Skeletal muscle satellite cell (primary cell): ENCODE measurements around the gene AFAP1L2.
"Not testable (repeated sequence)": the region's sequence is repeated elsewhere in the genome, so short reads cannot be mapped to it uniquely, and the experiment has no call there.

Experiments used
- H3K27me3 ChIP-seq: 2 replicates; pipeline ENCODE4 v1.7.0; 2013; ENCODE audit warnings: low read length; ENCODE audit not compliant: control insufficient read depth, insufficient read depth
- H3K36me3 ChIP-seq: 2 replicates; pipeline ENCODE4 v1.7.0; 2013; ENCODE audit warnings: mild to moderate bottlenecking, control low read depth, low read length; ENCODE audit not compliant: insufficient read depth
- H3K4me1 ChIP-seq: 2 replicates; pipeline ENCODE4 v1.7.0; 2013; ENCODE audit warnings: low read length; ENCODE audit not compliant: control insufficient read depth, insufficient read depth
- H3K4me2 ChIP-seq: 2 replicates; pipeline ENCODE4 v1.7.0; 2013; ENCODE audit warnings: mild to moderate bottlenecking, low read length
- H3K4me3 ChIP-seq: 2 replicates; pipeline ENCODE4 v1.7.0; 2013; ENCODE audit warnings: low read length
- H3K9ac ChIP-seq: 2 replicates; pipeline ENCODE4 v1.7.0; 2013; ENCODE audit warnings: mild to moderate bottlenecking, low read depth, low read length, moderate library complexity
- H3K9me3 ChIP-seq: replicated peaks from 2 replicates; pipeline ENCODE4 v1.7.0; 2013; ENCODE audit warnings: mild to moderate bottlenecking, control low read depth, low read length

AFAP1L2 gene

DNA sequence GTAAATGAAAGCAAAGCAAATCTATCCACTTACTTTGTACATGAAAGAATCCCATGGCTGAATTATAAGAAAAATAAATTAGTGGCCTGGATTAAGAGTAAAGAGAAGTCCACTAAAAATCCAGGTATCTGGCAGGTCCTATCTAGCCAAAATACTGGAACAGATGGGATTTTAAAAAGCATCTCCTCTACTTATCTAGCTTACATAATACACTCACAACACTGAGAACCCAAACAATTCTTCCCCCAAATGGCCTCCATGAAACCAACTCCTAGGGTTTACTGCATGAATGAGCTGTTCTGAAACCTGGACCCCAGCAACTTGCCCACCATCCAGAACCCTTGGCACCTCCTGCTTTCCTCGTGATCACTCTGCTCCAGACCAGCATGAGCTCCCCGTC, 61.3 kb downstream of the AFAP1L2 start:
- Histone ChIP-seq H3K4me1 (no peaks in the 10 kb centered on the region), H3K9ac (no peak overlapping the region), H3K36me3 (no peaks in the 10 kb centered on the region), H3K27me3 (peaks cover 22% of the 10 kb centered on the region), H3K4me3 (no peak overlapping the region), H3K9me3 (no peaks in the 10 kb centered on the region), H3K4me2 (no peak overlapping the region)

DNA sequence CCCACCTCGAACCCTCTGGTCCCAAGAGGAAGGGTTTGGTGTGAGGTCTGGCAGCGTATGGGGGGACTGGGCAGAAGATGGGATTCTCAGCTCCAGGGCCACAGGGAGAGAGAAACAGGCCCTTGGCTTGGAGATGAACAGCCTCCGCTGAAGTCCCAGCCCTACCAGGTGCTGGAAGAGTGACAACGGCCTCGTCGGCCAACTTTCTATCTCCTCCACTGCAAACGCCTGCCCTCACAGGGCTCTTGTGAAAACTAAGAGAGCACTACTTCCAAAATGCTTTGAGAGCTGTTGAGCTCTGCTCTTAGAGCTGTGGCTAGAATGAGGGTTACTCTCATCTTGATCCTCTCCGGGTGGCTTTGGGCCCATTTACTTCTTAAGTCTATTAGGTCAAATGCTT, 63.5 kb downstream of the AFAP1L2 start:
- Histone ChIP-seq H3K36me3 (no peaks in the 10 kb centered on the region), H3K4me3 (no peak overlapping the region), H3K9me3 (no peaks in the 10 kb centered on the region), H3K4me2 (no peak overlapping the region), H3K27me3 (peaks cover 37% of the 10 kb centered on the region), H3K4me1 (no peaks in the 10 kb centered on the region), H3K9ac (no peak overlapping the region)

DNA sequence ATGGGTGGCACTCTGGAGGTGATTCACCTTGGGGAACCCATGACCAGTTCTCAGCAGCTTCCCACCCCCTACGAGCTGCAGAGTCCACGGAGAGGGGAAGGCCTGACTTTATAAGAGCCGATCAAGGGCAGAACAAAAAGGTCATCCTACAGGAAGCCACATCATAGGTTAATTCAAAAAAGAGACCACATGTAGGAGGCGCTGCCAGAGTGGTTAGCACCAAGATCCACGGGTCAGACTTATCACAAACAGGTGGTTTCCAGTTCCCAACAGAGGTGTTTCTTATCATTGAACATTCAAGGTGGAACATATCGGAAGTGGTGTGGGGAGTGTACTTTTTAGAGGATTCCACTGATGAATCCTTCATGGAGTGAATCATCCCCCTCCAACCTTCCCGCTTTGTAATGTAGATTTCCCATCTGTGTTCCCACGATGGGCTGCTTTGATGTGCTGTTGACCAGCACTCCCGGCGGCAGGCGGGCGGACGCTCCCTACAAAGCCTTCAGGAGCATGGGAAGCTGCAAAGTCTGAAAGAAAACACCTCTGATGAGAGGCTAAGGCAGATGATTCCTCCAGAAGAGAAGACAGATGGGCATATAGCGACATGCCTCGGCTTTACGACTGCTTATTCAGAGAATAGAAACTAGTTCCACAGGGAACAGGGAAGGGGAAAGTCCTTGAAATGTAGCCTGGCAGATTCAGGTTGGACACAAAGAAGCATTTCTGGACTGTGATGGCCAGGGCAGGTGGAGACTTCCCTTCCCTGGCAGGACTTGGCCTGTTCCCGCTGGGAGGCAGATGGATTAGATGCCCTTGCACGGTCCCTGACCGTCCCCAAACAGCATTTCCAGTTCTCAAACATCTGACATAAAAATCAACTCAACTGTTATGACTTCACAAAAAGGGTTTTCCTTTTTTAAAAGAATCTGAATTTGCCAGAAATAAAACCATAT, 66.5 kb downstream of the AFAP1L2 start:
- Histone ChIP-seq H3K36me3 (no peaks in the 10 kb centered on the region), H3K27me3 (peaks cover 52% of the 10 kb centered on the region), H3K4me2 (no peak overlapping the region), H3K4me1 (no peaks in the 10 kb centered on the region), H3K4me3 (no peak overlapping the region), H3K9me3 (no peaks in the 10 kb centered on the region), H3K9ac (no peak overlapping the region)

GRCh38 chr10:114336823-114337509, 67.3 kb downstream of the AFAP1L2 start:
- no peaks in the 10 kb centered on the region for H3K36me3 ChIP-seq
- H3K27me3 ChIP-seq: peaks cover 48% of the 10 kb centered on the region
- no peaks in the 10 kb centered on the region for H3K9me3 ChIP-seq
- no peak overlapping the region for H3K9ac ChIP-seq
- H3K4me3 ChIP-seq: no peak overlapping the region
- H3K4me1 ChIP-seq: no peaks in the 10 kb centered on the region
- no peak overlapping the region for H3K4me2 ChIP-seq

DNA sequence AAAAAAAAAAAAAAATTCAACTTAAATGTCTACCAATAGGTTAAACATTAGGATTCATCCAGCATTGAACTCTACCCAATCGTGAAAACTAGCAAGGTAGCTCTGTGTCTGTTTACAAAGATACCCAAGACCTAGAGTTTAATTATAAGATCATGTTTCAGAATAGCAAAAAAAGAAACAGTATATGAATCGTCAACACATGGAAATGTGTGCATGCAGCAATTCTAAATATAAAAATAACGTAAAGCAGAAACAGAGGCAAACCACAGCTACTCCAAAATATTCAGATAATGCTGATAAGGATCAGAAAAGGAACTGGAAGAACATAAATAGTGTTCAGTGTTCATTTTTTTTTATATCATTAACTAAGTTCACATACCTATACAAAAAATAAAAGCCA, 68.7 kb downstream of the AFAP1L2 start:
- Histone ChIP-seq H3K27me3 (peaks cover 40% of the 10 kb centered on the region), H3K4me3 (no peak overlapping the region), H3K4me1 (no peaks in the 10 kb centered on the region), H3K9me3 (no peaks in the 10 kb centered on the region), H3K36me3 (no peaks in the 10 kb centered on the region), H3K9ac (no peak overlapping the region), H3K4me2 (no peak overlapping the region)

DNA sequence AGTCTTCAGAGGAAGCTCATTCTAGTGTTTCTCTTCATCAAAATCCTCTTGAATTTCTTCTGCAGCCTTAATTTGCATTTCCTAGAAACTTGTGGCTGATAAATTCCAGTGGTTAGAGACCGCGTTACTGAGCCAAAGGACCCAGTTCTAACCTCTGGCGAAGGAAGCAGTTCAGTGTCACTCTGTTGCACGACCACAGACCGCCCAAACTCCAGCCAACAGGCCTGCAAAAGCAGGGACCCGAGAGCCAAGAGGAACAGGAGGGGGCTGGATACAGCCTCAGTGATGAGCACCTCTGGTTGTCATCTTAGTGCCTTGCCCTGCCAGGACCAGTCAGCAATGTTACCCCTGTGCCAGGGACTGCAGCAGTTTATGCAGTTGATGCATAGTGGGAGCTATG, 70.0 kb downstream of the AFAP1L2 start:
- no peaks in the 10 kb centered on the region for H3K4me1 ChIP-seq
- no peak overlapping the region for H3K9ac ChIP-seq
- no peaks in the 10 kb centered on the region for H3K9me3 ChIP-seq
- H3K36me3 ChIP-seq: no peaks in the 10 kb centered on the region
- no peak overlapping the region for H3K4me3 ChIP-seq
- H3K27me3 ChIP-seq: peaks cover 42% of the 10 kb centered on the region
- H3K4me2 ChIP-seq: no peak overlapping the region

GRCh38 chr10:114333441-114333840, 70.9 kb downstream of the AFAP1L2 start:
- H3K4me3 ChIP-seq, H3K4me2 ChIP-seq, H3K4me1 ChIP-seq, H3K36me3 ChIP-seq, H3K9me3 ChIP-seq, H3K9ac ChIP-seq: not testable (repeated sequence)
- H3K27me3 ChIP-seq: peaks cover 45% of the 10 kb centered on the region

GRCh38 chr10:114332301-114333192, 71.8 kb downstream of the AFAP1L2 start:
- H3K4me2 ChIP-seq: no peak overlapping the region
- H3K4me3 ChIP-seq: no peak overlapping the region
- H3K9me3 ChIP-seq: no peaks in the 10 kb centered on the region
- H3K4me1 ChIP-seq: no peaks in the 10 kb centered on the region
- H3K36me3 ChIP-seq: no peaks in the 10 kb centered on the region
- H3K27me3 ChIP-seq: peaks cover 44% of the 10 kb centered on the region
- no peak overlapping the region for H3K9ac ChIP-seq

- H3K4me2 ChIP-seq: no peak overlapping the region
- H3K36me3 ChIP-seq: no peaks in the 10 kb centered on the region
- H3K9ac ChIP-seq: no peak overlapping the region
- no peak overlapping the region for H3K4me3 ChIP-seq
- H3K27me3 ChIP-seq: peaks cover 33% of the 10 kb centered on the region
- no peaks in the 10 kb centered on the region for H3K4me1 ChIP-seq
- H3K9me3 ChIP-seq: no peaks in the 10 kb centered on the region
Measured at GRCh38 chr10:114329634-114330365, 74.5 kb downstream of the AFAP1L2 start.

DNA sequence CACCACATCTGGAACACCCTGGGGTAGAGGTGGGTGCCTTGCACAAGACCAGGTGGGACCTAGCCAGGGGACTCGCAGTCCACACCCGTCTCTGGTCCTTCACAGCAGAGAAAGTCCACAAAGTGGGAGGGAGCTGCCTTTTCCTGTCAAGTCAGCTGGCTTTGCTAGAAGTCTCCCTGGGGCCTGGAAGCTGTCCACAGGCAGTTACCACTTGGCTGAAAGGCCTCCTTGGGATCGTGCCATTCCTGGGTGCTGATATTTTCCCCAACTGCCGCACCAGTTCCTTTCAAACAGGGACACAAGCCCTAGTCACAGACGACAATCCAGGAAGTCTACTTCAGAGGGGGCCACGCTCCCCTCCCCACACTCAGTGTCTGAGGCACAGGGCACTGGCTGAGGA, 75.4 kb downstream of the AFAP1L2 start:
- Histone ChIP-seq H3K36me3 (no peaks in the 10 kb centered on the region), H3K4me1 (no peaks in the 10 kb centered on the region), H3K27me3 (peaks cover 25% of the 10 kb centered on the region), H3K4me3 (no peak overlapping the region), H3K4me2 (no peak overlapping the region), H3K9ac (no peak overlapping the region), H3K9me3 (no peaks in the 10 kb centered on the region)

GRCh38 chr10:114328441-114328812, 75.9 kb downstream of the AFAP1L2 start:
- Histone ChIP-seq H3K9ac (no peak overlapping the region), H3K36me3 (no peaks in the 10 kb centered on the region), H3K4me3 (no peak overlapping the region), H3K4me1 (no peaks in the 10 kb centered on the region), H3K4me2 (no peak overlapping the region), H3K27me3 (peaks cover 24% of the 10 kb centered on the region), H3K9me3 (no peaks in the 10 kb centered on the region)
